ENCODE data around the gene CD300LF. TPM values are rescaled to one million over a fixed set of nuclear protein-coding genes. Genes with fewer than 3 reads are reported as not detected.

Gene CD300LF
- total RNA-seq, 1 donor from 2014 or later: not detected

GRCh38 chr17:74745548-74746177 is 32.9 kb upstream of the CD300LF start:
- DNase-seq (ENCODE audit: low read depth in 2 of 2): no peak

GRCh38 chr17:74744714-74745547 is 32.2 kb upstream of the CD300LF start:
- DNase-seq (ENCODE audit: low read depth in 2 of 2): peak; percentile 63 to 75

DNA sequence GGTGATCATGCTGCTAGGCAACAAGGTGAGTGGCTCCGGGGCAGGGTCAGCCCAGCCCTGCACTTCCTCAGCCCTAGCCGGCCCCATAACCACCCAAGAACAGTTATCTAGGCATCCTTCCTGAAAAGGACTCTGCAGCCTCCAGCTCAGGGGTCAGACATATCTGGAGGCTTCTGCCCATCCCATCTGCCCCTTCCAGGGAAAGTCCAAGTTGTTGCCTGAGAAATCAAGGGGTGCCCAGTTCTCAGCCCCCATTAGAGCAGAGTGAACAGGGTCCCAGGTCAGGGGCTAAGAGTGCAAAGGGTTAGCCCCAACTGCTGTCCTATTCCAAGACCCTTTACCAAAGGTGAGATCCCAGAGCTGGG is 31.6 kb upstream of the CD300LF start:
- DNase-seq (ENCODE audit: low read depth in 2 of 2): no peak

- no peak for DNase-seq (ENCODE audit: low read depth in 2 of 2)
Observed at GRCh38 chr17:74743755-74744154, 31.0 kb upstream of the CD300LF start.

- DNase-seq (ENCODE audit: low read depth in 2 of 2): no peak
Observed at GRCh38 chr17:74742978-74743545, 30.3 kb upstream of the CD300LF start.

- DNase-seq (ENCODE audit: low read depth in 2 of 2): peak in 1 of 2 donors; percentile 43
Observed at GRCh38 chr17:74742153-74742515, 29.4 kb upstream of the CD300LF start.

- DNase-seq (ENCODE audit: low read depth in 2 of 2): no peak
Observed at GRCh38 chr17:74740641-74741387, 28.1 kb upstream of the CD300LF start.

DNA sequence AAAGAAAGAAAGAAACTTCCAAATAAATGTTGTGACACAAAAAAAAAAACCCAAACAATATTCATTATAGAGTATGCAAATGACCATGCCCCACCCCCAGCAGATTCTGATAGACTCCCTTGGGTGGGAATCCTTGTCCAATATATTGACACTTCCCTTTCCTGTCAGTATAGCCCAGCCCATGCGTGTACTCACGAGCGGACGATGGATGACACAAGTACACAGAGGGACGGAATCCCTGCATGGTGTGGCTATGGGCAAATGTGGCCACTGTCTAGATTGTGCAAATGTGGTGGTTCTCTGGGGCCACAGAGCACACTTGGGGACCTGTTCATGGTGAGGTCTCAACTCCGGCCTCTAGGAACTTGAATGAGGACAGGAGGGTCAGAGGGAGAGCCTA is 27.4 kb upstream of the CD300LF start:
- no peak for DNase-seq (ENCODE audit: low read depth in 2 of 2)

DNA sequence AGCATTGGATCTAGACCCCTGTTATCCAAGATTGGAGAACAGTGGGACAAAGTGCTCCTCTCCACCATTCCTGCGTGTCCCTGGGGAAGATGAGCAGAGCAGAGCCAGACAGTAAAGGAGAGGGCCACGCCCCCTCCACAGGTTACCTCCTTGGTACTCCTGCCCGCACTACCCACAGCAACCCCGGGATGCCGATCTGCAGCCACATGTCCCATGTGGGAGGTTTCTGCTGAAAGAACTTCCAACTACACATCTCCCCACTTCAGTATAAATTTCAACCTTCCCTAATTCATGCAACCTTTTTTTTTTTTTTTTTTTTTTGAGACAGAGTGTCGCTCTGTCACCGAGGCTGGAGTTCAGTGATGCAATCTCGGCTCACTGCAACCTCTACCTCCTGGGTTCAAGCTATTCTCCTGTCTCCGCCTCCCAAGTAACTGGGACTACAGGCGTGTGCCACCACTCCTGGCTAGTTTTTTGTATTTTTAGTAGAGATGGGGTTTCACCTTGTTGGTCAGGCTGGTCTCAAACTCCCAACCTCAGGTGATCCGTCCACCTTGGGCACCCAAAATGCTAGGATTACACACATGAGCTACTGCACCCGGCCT is 26.6 kb upstream of the CD300LF start:
- DNase-seq (ENCODE audit: low read depth in 2 of 2): no peak

DNA sequence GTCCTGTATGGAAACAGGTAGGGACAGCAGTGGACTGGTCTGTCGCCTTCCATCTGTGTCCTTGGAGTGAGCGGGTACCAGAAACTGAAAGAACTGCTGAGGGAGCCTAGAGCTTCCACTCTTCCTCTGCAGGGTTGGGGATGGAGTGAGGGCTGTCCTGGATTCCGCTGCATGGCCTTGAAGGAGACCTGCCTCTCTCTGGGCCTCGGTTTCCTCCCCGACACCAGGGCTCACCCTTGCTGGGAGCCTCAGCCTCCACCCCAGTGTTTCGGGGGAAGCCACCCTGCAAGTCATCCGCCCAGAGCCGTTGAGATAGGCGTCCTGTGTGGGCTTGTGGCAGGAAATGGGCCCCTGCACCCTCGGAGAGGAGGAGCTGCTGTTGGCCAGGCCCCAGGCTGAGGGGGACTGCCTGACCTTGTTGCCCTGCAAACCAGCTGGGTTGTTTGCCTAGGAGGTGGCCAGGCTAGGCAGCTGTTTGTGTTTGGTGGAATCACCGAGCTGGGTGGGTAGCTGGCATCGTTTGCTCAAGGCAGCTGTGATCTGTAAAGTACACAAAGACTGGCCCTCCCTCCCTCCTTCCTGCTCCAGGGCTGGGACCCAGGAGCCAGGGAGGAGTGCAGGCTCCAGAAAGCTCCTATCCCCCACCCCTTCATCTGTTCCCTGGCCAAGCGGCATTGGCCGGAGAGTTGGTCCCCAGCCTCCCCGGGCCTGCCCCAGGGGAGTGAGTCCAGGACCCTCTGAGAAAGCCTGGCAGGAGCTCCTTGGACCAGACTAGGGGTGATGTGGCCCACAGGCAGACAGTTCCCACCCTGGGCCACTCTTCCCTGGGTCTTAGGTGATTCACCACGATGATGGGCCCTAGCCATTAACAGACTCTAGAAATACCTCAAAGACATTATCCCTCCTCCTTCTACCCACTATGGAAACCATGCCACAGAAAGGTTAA is 25.6 kb upstream of the CD300LF start:
- no peak for DNase-seq (ENCODE audit: low read depth in 2 of 2)

DNA sequence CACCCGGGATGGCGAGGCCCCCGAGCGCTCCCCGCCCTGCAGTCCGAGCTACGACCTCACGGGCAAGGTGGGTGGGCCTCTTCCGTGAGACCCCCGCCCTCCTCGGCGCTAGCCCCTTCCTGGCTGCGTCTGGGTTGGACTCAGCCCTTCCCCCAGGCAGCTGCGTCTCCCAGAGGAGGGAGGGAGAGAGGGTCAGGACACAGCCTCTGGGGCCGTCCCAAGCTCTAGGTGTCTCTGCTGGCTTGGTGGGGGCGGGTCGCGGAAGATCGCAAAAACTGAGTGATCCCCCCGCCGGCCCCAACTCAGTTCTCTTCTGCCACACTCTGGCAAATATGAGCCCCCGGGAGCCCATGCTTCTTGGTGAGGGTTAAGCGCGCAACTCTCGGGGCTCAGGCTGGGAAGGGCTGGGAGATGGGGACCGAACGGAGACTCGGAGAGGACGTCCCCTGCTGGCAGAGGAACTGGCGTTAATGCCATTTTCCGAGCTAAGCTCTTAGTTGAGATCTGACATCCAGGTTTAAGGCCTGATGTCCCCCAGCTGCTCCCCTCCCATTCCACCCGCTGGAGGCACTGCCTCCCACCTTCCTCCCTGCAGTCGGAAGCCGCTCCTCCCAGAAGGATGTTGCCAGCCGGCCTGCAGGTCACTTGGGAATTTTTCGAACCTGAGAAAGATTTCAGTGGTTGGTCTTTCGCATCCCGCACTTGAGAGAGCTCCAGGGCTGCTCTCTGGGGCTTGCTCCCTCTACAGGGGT is 24.8 kb upstream of the CD300LF start:
- DNase-seq (ENCODE audit: low read depth in 2 of 2): peak in 1 of 2 donors; percentile 20

- no peak for DNase-seq (ENCODE audit: low read depth in 2 of 2)
Observed at GRCh38 chr17:74736513-74737298, 24.0 kb upstream of the CD300LF start, which contains the start of gene RAB37. Gene RAB37, plus strand, starts transcription at chr17:74737256. Its CDS starts 17 bp downstream, at chr17:74737273.

DNA sequence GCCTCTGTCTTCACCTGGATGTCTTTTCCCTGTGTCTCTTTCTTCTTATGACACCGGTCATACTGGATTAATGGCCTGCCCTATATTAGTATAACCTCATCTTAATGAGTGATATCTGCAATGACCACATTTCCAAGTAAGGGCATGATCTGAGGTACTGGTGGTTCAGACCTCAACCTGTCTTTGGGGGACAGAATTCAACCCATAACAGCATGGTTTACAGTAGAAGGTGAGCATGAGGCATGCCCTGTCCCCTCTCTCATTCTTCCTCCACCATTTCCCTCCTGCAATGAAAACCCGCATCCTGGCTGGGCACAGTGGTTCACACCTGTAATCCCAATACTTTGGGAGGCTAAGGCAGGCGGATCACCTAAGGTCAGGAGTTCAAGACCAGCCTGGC is 21.5 kb upstream of the CD300LF start:
- no peak for DNase-seq (ENCODE audit: low read depth in 2 of 2)

DNA sequence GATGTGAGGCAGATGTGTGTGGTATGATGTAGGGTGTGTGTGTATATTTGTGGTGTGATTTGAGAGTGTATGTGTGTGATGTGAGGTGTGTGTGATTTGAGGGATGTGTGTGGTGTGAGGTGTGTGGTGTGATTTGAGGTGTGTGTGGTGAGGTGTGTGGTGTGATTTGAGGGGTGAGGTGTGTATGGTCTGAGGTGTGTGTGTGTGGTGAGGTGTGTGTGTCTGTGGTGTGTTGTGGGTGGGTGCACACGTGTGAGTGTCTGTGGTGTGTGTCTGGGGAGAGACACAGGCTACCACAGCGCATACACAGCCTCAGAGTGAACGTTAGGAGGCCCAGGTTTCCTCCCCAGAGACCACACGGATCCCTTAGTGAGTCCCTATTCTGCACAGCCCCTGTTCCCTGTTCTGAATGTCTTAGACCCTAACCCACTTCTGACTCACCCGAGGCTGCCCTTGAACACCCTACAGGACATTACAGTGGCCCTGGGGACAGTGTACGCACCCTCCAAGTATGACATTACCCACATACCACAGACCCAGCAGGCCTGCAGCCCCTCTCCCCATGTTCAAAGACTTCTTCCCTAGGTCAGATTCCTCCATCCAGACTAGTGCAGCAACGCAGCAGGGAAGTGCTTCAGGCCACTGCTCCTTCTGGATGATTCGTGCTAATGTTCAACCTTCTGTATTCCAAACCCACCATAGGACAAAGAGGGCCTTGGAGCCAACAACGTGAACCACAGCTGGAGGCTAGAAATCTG is 20.8 kb upstream of the CD300LF start:
- DNase-seq (ENCODE audit: low read depth in 2 of 2): no peak

DNA sequence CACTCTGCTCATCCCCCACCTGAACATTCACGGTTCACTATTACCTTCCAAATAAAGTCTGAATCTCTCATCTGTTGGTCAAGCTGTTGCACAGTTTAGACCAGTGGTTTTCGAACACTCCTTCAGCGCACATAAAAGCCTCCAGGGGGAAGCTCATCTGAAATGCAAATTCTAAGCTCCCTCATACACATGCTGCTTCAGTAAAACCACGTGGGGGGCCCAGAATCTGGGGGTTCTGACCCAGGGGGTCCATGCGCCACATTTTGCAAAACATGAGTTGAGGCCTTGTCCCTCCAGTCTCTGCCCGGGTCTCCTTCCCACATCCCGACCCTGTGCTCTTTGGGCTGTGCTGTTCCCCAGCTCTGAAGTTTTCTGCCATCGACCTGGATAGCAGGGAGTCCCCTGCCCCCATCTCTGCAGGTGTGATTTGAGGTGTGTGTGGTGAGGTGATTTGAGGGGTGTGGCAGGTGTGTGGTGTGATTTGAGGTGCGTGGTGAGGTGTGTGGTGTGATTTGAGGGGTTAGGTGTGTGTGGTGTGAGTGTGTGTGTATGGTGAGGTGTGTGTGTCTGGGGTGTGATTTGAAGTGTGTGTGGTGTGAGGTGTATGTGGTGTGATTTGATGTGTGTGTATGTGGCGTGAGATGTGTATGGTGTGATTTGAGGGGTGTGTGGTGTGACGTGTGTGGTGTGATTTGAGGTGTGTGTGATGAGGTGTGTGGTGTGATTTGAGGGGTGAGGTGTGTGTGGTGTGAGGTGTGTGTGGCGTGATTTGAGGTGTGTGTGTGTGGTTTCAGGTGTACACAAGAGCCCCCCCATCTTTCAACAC is 19.5 kb upstream of the CD300LF start:
- no peak for DNase-seq (ENCODE audit: low read depth in 2 of 2)

GRCh38 chr17:74731347-74731605 is 18.6 kb upstream of the CD300LF start:
- DNase-seq (ENCODE audit: low read depth in 2 of 2): no peak

- no peak for DNase-seq (ENCODE audit: low read depth in 2 of 2)
Observed at GRCh38 chr17:74730491-74731346, 18.0 kb upstream of the CD300LF start.

All from lung microvascular endothelial cell (primary cell).